NT2/D1 (cell line): Measurements from ENCODE around the gene PHACTR2.
"Not testable (repeated sequence)": the region's sequence is repeated elsewhere in the genome, so short reads cannot be mapped to it uniquely, and the experiment has no call there.

Experiments
- SUZ12 ChIP-seq: IDR thresholded peaks from 2 replicates; pipeline ENCODE4 v1.6.1; 2011; ENCODE audit not compliant: insufficient read length, insufficient read depth; ENCODE audit errors: extremely low read depth
- YY1 ChIP-seq: IDR thresholded peaks from 2 replicates; pipeline ENCODE4 v1.6.1; 2011; ENCODE audit not compliant: insufficient read length, insufficient read depth
- ZNF274 ChIP-seq: IDR thresholded peaks from 2 replicates; pipeline ENCODE4 v1.6.1; 2011; ENCODE audit warnings: mild to moderate bottlenecking, low read depth, low read length

GRCh38 chr6:143874503-143874902 lies 196.7 kb downstream of the PHACTR2 start:
- not testable (repeated sequence) for TF ChIP-seq ZNF274, YY1, SUZ12
